ENCODE results near the gene DPF3.

GRCh38 chr14:72685456-72685855 lies 208.4 kb downstream of the DPF3 start:
- TF ChIP-seq, protein P1, sequence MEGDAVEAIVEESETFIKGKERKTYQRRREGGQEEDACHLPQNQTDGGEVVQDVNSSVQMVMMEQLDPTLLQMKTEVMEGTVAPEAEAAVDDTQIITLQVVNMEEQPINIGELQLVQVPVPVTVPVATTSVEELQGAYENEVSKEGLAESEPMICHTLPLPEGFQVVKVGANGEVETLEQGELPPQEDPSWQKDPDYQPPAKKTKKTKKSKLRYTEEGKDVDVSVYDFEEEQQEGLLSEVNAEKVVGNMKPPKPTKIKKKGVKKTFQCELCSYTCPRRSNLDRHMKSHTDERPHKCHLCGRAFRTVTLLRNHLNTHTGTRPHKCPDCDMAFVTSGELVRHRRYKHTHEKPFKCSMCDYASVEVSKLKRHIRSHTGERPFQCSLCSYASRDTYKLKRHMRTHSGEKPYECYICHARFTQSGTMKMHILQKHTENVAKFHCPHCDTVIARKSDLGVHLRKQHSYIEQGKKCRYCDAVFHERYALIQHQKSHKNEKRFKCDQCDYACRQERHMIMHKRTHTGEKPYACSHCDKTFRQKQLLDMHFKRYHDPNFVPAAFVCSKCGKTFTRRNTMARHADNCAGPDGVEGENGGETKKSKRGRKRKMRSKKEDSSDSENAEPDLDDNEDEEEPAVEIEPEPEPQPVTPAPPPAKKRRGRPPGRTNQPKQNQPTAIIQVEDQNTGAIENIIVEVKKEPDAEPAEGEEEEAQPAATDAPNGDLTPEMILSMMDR (conservative IDR thresholded peaks at IDR 0.05 in 1 of 2, IDR thresholded peaks at IDR 0.05 in 1 of 2; ENCODE audit: low read depth in 1 of 2, low read length in 2 of 2) = no peak
- TF ChIP-seq EZH2 (IDR thresholded peaks at IDR 0.05; ENCODE audit: low read length, missing control alignments) = no peak

Data from fibroblast of lung (primary cell).